ENCODE results near the gene POLR2E. TPM values are rescaled to one million over a fixed set of nuclear protein-coding genes. Genes with fewer than 3 reads are reported as not detected.
A peak's percentile ranks its signal among the peaks of the same experiment; 100 is the strongest.

Gene POLR2E
- total and polyA plus RNA-seq, 9 of the 15 experiments (the other 6 are each of a cell fraction or from before 2014, with no cell fraction given) = 3.4 to 413 (median 244) TPM

GRCh38 chr19:1041835-1042685 is 53.1 kb downstream of the POLR2E start (continued):
- TF ChIP-seq ZNF165 (CRISPR knock-in tag; IDR thresholded peaks at IDR 0.05; ENCODE audit: borderline replicate concordance) (no peak), ZNF316 (IDR thresholded peaks at IDR 0.05) (no peak), HDAC6 (IDR thresholded peaks at IDR 0.05; ENCODE audit: low read depth, low read length) (no peak), HNRNPUL1 (IDR thresholded peaks at IDR 0.05; ENCODE audit: low read length) (no peak), MBD1 (CRISPR knock-in tag; IDR thresholded peaks at IDR 0.05) (no peak), ZNF184 (CRISPR knock-in tag; IDR thresholded peaks at IDR 0.05) (no peak), ELK1 (CRISPR knock-in tag; IDR thresholded peaks at IDR 0.05) (no peak), ARID1B (IDR thresholded peaks at IDR 0.05) (no peak), ASH1L (IDR thresholded peaks at IDR 0.05; ENCODE audit: borderline replicate concordance, low read depth, partially characterized antibody) (no peak), FOXP1 (CRISPR knock-in tag; IDR thresholded peaks at IDR 0.05) (no peak), SLC30A9 (CRISPR knock-in tag; IDR thresholded peaks at IDR 0.05) (no peak), ZNF57 (CRISPR knock-in tag; IDR thresholded peaks at IDR 0.05) (no peak), RERE (CRISPR knock-in tag; IDR thresholded peaks at IDR 0.05; ENCODE audit: borderline replicate concordance) (no peak), DACH1 (IDR thresholded peaks at IDR 0.05; ENCODE audit: partially characterized antibody) (peak; percentile 47), ZNF408 (CRISPR knock-in tag; IDR thresholded peaks at IDR 0.05; ENCODE audit: low read depth) (no peak), MTF1 (CRISPR knock-in tag; IDR thresholded peaks at IDR 0.05; ENCODE audit: borderline replicate concordance) (no peak), NCOA6 (IDR thresholded peaks at IDR 0.05) (no peak), IFI16 (CRISPR knock-in tag; IDR thresholded peaks at IDR 0.05) (no peak), CBX8 (IDR thresholded peaks at IDR 0.05; ENCODE audit: borderline replicate concordance, extremely low read depth, low read depth, low read length, poor library complexity, severe bottlenecking) (no peak), ZNF175 (CRISPR knock-in tag; IDR thresholded peaks at IDR 0.05; ENCODE audit: low read depth) (no peak), ZNF584 (CRISPR knock-in tag; IDR thresholded peaks at IDR 0.05; ENCODE audit: low read depth) (no peak)

Measured in K562 (cell line).